Fibroblast of mammary gland (primary cell): Measurements from ENCODE around the gene RTP5.
"Not testable (repeated sequence)": the region's sequence is repeated elsewhere in the genome, so short reads cannot be mapped to it uniquely, and the experiment has no call there.

Experiments used
- DNase-seq: peaks from one replicate; pipeline ENCODE4 v3.0.0-alpha.2; 2010; ENCODE audit warnings: low read depth
- H3K4me3 ChIP-seq: 2 replicates; pipeline ENCODE4 v1.5.1; 2011; ENCODE audit warnings: low read depth, mild to moderate bottlenecking, low read length, moderate library complexity; ENCODE audit not compliant: control insufficient read depth
- TF ChIP-seq, protein P1 (sequence below): conservative IDR thresholded peaks from 2 replicates; pipeline ENCODE4 v1.5.1; 2011; ENCODE audit warnings: low read depth, low read length, inconsistent platforms; ENCODE audit not compliant: control insufficient read depth, insufficient read depth

Gene RTP5

DNA sequence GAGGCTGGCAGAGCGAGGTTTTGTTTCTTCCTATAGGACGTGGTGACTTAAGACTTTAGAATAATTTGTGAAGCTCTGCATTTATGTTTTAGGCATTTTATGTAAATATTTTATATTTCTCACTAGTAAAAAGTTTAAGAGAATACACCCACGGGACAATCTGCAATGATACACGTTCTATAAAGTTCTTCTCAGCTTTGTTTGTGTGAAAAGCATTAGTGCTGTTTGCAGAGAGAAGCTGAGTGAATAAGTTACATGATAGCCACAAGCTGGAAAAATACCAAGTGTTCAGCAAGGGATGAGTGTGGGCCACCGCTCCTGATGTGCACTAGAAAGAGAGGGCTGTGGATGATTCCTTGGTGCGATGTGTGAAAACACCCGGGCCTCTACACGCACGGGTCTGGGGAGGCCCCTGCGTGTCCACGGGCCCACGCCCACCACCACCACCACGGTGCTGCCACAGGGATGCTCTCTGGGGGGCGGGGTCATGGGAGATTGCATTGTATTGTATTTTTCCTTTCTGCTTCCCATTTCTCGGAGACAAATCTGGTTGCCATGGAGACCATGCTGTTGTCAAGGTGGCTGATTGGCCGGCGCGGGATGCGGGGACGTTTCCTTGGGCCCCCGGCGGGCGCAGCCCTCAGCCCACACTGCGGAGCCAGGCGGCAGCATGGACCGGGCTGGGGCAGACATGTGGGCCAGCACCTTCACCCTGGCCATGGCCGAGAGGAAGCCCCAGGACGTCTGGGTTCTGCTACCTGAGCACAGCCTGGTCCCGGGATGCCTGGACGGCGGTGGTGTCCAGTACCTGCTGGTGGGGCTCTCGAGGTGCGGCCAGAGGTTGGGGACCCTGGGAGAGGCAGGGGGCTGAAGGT lies at the start of gene RTP5:
Gene RTP5, plus strand, starts transcription at position 643 of the 875 bp plus-strand sequence. Its CDS starts 28 bp downstream, at position 671.
- H3K4me3 ChIP-seq = no peak within 1 kb of the TSS
- TF ChIP-seq, protein P1, sequence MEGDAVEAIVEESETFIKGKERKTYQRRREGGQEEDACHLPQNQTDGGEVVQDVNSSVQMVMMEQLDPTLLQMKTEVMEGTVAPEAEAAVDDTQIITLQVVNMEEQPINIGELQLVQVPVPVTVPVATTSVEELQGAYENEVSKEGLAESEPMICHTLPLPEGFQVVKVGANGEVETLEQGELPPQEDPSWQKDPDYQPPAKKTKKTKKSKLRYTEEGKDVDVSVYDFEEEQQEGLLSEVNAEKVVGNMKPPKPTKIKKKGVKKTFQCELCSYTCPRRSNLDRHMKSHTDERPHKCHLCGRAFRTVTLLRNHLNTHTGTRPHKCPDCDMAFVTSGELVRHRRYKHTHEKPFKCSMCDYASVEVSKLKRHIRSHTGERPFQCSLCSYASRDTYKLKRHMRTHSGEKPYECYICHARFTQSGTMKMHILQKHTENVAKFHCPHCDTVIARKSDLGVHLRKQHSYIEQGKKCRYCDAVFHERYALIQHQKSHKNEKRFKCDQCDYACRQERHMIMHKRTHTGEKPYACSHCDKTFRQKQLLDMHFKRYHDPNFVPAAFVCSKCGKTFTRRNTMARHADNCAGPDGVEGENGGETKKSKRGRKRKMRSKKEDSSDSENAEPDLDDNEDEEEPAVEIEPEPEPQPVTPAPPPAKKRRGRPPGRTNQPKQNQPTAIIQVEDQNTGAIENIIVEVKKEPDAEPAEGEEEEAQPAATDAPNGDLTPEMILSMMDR = no peak
- DNase-seq = no peak

DNA sequence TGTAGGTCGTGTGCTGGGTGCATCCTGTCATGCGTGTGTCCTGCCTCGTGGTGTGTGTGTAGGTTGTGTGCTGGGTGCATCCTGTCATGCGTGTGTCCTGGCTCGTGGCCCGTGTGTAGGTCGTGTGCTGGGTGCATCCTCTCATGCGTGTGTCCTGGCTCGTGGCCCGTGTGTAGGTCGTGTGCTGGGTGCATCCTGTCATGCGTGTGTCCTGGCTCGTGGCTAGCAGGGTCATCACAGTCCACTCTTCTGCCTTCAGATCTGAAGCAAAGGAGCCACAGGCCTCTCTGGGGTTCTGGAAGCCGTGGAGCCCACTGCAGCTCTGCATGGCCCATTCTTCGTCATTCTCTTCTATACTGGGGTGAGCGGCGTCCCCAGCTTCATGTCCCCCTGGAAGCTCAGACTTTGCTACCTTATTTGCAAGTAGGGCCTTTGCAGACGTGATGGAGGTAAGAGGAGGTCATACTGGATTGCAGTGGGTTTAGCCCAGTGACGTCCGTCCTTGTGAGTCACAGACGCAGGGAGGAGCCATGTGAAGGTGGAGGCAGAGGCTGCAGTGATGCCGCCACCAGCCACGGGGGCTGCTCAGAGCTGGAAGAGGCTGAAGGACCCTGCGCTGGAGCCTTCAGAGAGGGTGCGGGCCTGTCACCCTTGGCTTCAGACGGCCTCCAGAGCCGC lies 49.4 kb upstream of the RTP5 start:
- not testable (repeated sequence) for DNase-seq, H3K4me3 ChIP-seq

DNA sequence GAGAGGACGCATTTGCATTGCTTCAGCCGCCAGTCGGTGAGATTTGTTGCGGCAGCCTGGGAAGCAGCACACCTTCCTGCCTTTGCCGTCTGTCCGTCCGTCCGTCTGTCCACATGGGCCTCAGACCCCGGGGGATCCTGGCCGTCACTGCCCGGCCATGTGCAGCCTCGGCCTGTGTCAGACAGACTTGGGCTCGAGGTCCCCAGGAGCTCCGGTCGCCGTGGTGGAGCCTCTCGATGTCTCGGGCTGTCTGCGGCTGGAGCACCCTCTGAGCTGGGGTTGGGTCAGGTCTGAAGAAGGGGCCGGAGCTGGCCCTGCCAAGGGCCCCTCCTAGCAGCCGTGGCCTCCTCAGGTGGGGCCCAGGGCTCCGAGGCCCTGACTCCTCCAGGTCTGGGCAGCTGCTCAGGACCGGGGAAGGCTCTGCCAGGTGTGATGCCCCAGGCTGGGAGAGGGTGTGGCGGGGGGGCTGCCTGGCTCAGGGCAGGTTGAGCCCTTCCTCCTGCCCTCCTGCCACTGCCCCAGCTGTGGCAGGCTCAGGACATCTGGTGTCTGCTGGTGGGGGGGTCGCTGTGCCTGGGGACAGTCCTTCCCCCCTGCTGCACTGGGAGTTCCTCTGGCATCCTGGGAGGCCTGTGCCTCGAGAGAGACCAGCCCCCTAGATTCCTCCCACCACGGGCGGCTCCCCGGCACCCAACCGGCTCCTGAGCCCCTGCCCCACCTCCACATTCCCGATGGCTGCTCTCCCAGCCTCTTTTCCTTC lies 48.7 kb upstream of the RTP5 start:
- TF ChIP-seq, protein P1 = no peak
- no peak for DNase-seq
- H3K4me3 ChIP-seq = no peak overlapping the region

DNA sequence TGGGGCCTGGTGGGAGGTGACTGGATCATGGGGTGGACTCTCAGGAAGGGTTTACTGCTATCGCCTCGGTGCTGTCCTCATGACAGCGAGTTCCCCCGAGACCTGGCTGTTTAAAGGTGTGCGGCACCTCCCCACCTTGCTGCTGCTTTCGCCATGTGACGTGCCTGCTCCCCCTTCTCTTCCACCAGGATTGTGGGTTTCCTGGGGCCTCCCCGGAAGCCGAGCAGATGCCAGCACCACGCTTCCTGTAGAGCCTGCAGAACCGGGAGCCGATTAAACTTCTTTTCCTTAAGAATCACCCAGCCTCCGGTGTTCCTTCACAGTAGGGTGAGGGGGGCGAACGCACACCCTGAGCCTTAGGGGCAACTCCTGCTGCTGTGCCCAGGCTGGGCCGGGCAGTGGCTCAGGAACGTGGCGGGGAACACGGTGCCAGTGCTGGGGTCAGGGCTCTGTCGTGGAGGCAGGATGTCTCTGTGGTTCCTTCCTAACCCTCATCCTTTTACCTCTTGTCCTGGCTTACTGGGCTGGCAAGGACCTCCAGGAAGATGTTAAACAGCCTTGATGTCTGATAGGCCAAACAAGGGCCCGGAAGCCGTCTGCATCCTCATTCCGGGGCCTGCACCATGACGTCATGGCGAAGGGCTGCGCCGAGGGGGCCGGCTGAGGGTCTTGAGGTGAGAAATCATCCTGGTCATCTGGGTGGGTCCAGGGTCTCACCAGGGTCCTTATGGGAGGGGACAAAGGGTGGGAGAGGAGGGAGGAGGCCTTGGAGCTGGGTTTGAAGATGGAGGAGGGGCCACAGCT lies 47.9 kb upstream of the RTP5 start:
- TF ChIP-seq, protein P1 = no peak
- DNase-seq = no peak

DNA sequence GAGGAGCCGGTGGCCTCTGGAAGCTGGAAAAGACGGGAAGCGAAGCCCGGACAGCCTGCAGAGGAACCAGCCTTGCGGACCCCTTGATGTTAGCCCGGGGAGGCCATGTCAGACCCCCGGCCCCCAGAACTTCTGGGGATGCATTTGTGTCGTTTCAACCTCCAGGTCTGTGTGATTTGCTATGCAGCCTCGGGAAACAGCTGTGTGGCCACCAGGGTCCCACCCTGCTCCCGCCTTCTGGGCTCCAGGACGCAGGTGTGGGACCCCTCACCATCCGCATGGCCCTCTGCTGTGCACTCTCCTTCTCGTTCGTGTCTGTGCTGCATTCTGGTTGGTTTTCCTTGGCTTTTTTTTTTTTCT lies 47.3 kb upstream of the RTP5 start:
- TF ChIP-seq, protein P1 = no peak
- H3K4me3 ChIP-seq = no peak overlapping the region
- DNase-seq = no peak

More for the DNA sequence above, 47.9 kb upstream of the RTP5 start:
- no peak overlapping the region for H3K4me3 ChIP-seq

DNA sequence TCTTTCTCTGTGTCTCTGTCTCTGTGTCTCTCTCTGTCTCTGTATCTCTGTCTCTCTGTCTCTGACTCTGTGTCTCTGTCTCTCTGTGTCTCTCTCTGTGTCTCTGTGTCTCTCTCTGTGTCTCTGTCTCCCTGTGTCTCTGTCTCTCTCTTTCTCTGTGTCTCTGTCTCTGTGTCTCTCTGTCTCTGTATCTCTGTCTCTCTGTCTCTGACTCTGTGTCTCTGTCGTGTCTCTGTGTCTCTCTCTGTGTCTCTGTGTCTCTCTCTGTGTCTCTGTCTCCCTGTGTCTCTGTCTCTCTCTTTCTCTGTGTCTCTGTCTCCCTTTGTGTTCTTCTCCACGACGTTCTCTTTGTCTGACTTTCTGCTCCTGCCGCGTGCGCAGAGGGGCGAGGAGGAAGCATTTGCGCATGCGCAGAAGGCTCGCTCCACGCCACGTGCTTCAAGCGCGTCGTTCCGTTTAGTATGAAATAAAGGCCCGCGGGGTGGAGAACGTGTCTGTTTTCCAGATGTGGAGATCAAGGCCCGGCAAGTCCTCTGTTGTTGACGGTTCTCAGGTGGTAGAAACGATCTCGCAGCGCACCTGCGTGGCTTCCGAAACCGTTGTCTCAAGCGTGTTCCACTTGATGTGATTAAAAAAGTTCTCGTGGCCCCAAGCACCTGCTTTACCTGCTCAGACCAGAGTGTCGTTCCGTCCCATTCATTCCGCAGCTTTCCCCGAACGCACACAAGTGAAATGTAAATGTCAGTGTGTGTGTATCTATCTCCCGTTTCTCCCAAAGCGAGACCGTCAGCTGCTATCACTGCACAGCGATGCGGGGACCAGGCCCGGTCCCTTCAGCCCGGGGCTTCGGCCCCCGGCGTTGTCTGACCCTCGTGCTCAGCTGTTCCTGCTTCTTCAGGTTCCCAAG lies 45.7 kb upstream of the RTP5 start:
- H3K4me3 ChIP-seq, DNase-seq: not testable (repeated sequence)

DNA sequence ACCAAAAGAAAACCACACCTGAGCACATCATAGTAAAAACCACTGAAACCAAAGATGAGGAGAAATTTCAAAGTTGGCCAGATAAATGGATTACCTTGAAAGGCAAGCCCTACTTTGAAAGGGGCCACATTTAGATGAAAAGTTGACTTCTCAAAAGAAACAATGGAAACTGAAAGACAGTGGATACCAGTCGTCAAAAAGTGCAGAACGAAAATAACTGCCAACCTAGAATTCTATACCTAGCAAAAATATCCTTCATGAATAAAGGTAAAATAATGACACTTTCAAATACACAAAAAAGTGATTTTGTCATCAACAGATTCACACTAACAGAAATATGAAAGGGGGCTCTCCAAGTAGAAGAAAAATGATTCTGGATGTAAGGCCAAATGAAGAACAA lies 42.1 kb upstream of the RTP5 start:
- H3K4me3 ChIP-seq = no peak overlapping the region
- TF ChIP-seq, protein P1 = no peak
- DNase-seq = no peak
